GM18519 (cell line): Measurements from ENCODE around the gene TUB.

Experiments
- ATAC-seq: cut with Tn5 transposase; IDR thresholded peaks from one replicate; pipeline ENCODE4 v1.9.1; 2021; ENCODE audit warnings: mild to moderate bottlenecking, moderate library complexity; ENCODE audit not compliant: unreplicated experiment, low FRiP score

The TUB gene, protein sequence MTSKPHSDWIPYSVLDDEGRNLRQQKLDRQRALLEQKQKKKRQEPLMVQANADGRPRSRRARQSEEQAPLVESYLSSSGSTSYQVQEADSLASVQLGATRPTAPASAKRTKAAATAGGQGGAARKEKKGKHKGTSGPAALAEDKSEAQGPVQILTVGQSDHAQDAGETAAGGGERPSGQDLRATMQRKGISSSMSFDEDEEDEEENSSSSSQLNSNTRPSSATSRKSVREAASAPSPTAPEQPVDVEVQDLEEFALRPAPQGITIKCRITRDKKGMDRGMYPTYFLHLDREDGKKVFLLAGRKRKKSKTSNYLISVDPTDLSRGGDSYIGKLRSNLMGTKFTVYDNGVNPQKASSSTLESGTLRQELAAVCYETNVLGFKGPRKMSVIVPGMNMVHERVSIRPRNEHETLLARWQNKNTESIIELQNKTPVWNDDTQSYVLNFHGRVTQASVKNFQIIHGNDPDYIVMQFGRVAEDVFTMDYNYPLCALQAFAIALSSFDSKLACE

DNA sequence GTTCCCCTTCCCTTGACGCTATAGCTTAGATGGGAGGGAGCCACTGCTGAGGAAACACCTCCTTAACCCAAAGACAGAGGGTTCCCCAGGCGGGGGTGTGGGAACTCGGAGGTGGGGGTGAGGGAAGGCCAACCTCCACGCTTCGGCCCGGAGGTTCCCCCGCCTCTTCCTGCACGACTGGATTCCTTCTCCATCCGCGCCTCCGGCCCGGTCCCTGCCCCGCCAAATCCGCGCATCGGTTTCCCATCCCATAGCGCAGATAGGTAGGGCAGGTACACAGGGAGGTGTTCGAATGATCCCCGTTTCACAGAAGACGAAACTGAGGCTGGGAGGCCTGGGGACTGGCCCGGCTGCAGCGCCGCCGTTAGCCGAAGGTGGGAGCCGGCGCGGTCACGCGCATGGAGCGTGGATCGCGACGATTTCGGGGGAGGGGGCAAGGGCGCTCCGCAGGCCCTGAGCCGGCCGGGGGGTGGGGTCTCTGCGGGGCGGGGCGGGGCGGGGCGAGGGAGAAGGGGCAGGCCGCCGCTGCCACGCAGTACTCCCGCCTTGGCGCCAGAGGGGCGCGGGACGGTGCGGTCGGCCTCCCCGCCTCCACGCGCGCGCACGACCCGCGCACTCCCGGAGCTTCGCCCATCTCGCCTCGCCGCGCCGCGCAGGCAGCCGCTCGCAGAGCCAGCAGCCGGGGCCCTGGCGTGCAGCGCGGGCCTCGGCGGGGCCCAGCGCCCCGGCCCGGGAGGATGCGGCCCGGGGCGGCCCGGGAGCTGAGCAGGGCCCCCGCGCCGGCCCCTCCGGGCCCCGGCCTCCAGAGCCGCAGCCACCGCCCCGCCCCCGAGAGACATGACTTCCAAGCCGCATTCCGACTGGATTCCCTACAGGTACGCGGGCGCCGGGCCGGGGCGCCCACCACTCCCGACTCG, at the start of gene TUB:
Gene TUB, plus strand, starts transcription at position 538 of the 917 bp plus-strand sequence. Its CDS starts 300 bp downstream, at position 838.
- ATAC-seq: no peak

DNA sequence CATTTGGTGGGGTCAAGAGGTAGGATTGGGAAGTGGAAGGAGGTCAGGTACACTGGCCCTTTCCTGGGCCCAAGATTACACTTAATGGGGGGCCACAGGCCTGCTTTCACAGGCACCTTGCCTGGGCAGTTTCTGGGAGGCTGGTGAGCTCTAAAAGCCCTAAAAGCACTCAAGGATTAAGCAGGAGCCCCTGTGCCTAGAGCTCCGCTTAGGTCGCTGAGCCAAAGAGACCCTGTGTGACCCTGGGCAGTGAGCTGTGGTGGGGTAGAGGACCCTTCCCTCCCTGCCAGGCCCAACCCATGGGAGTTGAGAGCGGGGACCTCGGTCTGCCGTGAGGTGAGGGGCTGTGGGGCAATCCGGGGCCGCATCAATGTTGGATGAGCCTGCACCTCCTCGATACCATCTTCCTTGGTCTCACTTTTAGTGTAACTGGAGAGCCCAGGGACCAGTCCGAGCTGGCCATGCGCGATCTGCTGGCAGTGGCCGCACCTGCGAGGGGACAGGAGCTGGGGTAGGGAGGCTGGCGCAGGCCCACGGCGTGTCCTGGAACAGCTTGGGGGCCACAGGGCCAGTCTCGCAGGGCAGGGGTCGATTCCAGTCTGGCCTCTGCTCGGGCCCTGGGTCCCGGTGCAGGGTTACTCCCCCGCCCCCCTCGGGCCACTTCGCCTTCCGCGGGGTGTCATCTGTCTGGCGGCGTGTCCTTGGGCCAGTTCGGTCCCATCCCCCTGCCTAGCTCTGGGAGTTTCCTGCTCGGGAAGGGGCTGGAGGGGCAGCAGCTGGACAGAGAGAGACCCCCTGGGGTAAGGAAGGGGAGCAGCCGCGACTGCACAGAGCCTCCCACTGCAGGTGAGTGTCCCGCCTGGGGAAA, 49.5 kb upstream of the TUB start:
- no peak for ATAC-seq

DNA sequence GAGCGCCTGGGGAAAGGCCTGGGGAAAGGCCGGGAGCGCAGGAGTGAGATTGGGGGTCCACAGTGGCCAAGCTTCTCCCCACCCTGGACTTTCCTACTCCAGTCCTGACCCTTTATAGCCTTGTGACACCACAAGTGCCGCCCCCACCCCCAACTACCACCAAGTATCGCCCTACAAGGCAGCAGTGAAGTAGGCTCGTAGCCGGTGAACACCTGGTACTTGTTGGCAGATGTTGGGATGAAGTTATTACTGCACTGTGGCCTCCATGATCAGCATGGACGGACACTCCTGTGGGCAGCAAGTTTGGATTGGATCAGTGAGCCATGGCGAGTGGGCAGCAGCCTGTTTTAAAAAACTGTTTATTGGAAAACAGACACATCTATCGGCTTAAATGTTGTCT, 48.9 kb upstream of the TUB start:
- no peak for ATAC-seq

DNA sequence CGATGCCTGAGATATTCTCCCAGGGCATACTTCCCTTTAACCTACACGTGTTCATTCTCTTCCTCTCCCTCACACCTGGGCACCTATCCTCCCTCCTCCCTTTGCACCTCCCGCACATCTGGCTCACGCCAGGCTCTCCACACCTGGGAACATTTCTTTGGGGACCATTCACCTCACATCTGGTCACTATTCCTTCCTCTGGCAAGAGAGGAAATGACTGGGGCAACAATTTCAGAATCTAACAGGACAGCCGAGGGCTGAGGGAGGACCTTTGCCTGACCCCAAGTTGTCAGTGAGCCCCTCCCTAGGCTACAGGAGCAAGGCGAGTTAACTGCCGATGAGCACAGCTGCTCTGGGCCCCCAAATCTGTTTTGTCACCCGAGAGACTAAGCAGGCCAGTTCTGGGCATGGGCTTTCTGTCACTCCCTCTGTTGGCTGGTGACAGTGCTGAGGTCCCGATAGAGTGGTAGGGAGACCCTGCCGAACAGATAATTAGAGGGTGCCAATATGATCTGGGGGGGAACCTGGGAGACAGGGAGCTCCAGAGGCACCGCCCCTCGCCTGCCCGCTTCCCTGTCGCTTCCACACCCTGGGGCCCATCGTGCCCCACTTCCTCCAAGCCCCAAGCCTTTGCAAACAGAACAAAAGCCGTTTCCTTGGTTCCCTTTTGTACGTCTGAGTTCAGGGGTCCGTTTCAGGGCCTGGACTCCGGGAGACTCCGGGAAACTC, 48.3 kb upstream of the TUB start:
- no peak for ATAC-seq

DNA sequence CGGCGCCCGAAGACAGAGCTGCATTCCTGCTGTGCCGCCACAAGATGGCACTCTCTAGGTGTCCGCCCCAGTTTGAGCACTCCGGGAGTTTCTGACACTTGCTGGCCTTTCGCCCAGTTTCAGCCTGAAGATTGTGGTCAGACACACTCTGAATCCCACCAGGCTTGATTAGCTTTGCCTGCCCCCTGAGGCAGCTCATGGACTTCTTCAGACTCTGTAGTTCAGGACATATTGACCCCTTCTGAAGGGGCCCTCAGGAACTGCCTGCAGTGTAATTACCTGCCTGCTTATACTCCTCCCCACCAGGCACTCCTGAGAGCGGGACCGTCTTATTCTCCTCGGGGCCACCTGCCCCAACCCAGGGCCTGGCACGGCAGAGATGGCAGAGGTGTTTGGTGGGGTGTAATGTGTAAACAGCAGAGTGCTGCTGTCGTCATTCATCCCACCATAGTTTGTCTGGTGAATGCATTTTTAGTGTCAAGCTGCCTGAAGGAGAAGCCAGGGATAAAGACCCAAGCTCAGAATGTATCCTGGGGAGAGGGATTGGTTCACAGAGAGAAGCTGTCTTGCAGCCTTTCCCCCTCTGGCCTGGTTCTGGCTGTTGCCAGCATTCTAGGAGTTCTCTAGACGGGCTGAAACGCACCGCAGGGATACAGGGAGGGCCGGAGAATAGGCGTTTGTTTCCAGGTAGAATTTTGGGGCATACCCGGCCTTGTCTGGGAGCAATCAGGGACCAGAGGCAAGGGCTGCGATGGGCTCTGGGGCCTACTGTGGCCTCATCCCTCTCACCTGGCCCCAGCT, 47.5 kb upstream of the TUB start:
- no peak for ATAC-seq

DNA sequence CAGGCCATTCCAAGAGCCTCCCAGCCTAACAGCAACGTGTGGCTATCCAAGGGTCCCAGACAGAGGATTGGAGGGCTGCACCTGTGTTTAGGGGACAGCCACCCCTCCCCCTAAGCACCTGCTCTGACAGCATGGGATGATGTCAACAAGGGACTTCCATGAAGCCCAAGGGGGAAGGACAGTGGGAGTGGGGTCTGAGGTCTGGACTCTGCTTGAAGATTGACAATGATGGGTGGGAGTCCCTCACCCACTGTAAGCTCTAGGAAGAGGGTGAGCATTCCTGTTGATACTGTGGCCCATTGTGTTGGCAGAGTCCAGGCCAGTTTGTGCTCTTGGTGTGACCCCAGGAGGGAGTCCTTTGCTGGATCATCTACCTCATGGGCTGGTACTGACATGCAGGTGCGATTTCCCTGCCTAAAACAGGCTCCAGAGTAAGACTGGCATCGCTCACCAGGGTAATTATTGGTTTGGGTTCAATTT, 46.9 kb upstream of the TUB start:
- no peak for ATAC-seq

DNA sequence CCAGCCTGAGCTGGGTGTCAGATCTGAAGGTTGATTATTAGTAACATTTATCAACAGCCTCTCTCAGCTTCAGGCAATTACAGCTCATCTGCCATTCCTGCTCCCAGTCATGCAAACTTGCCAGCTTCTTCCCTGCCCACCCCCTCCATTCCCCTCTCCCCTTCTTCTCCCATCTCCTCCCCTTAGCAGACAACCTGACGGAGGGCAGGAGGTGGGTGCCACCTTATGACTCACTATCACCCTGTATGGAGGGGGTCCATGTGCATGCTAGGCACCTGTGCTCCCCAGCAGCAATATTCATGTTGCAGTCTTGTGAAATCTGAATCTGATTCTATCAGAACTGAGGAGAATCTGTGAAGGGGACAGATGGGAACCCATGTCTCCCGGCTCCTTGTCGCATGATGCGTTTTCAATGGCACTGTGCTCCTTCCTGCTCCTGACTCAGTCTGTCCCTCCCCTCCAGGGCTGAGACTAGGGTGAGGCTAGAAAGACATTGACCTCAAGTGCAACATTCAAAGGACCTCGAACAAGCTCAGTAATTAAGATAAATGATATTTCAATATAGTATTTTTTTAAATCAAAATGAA, 46.3 kb upstream of the TUB start:
- ATAC-seq: no peak

DNA sequence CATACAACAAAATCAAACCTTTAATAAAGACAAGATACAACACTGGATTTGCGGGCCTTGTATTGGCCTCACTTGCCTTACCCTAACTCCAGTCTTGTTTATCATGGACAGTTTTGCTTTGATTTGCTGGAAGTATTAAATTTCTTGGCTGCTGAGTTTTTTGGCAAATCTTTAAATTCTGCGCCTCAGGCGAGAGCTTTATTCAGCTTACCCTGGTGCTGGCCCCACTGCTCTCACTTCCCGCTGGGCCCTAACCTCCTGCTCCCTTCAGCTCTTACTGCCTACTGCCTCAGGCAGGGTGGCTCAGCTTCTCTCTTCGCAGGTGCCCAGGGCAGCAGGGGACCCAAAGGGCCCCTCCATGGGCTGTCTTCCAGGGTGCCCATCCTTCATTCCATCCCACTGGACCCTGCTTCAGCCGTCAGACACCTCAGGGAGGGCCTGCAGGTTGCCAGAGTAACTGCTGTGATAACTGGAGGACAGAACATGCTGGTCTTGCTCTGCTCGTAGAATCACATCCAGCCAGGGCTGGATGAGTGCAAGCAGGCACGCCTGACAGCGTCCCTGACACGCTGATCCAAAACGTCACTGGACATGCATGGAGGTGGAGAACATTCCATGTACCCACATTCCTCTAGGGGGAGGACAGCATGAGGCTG, 45.7 kb upstream of the TUB start:
- ATAC-seq: no peak

DNA sequence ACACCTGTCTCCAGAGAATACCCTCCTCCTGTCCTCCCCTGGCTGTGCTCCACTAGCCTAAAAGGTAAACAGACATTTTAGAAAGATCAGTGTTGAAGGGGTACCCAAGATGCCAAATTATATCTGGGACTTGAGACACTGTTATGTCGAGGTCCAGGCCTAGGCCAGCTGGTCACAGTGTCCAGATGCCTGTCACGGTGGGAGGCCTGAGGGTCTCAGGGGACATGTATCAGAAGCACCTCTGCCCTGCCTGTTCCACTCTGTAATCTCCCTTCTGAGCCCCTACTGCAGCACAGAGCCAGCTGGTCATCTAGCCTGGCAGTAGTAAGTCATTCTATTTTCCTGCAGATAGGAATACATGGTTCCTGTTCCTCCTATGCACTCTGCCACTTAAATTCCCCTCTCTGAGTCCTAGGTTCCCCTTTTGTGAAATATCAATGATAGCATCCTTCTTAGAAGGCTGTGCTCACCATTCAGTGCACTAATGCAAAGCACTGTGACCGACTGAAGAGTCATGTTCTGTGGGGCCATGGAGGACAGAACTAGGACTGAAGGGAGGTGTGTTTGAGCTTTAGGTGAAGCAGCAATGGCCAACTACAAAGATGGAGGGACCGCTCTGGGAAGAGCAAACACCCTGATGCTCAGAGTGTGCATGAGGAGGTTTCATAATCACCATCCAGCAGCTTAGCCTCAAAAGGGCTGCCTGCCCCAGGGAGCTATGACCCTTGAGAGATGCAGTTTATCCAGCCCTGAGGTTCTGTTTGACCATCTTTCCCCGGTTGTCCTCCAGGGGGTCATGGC, 44.8 kb upstream of the TUB start:
- ATAC-seq: no peak

DNA sequence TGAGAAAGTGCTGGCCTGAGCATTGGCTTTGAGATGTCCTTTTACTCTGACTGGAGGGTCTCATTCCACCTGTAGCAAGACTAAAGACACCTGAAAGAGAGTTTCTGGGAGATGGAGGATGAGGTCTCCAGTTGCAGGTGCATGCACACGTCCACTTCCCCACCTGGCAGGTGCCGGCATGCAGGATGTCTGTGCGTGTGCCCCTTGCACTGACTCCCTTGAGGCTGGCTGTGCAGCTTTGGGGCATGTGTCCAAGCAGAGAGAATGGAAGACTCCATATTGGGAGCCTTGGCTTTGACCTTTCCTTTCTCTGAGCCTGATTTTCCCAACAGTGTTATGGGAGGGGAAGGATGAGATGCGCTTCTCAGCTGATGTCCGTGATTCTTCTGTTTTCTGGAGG, 44.0 kb upstream of the TUB start:
- ATAC-seq: no peak

DNA sequence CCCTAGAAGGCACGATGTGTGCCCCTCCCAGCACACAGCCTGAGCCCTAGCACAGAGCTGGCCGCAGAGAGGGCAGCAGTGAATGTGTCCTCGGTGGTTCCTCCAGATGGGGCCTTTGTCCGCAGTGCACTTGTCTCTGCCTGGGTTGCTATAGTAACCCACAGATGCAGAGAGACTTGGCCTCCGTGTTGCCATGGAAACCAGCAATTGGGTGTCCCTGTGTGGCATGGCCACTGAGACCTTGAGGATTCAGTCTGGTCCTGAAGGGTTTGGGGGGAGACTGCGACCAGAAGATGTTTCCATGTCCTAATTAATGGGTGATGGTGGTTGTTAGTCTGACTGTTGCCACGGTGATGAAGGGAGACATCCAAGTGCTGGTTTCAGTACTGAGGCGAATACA, 42.6 kb upstream of the TUB start:
- ATAC-seq: no peak

DNA sequence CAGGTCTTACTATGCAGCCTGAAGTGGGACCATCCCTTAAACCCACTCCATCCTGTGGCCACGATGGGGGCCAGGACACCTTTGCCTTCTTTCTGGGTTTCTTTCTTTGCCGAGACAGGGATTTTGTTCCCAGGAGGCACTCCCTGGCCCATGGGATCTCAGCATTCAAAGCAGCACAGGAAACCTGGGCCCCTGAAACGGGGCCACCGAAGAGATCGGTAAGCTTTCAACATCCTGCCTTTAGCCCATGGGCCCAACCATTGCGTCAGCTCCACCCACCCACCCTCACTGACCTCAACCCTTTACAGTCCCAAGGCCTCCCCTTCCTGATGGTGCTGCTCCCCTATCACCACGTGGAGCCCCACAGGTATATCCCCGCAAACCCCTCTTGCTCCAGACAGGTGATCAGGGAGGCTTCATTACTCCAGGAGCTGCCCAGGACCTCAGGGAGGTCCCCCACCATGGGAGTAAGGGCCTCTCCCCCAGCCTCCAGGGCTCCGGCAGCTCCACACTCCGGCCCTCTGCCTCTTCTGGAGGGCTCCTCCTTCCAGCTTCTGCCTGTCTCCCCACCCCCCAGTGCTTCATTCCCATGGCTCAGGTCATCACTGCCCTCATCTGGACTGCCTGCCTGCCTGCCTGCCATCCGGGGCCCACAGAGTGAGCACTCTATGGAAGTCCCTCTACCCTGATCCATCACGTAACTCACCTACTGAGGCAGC, 42.0 kb upstream of the TUB start:
- ATAC-seq: no peak

DNA sequence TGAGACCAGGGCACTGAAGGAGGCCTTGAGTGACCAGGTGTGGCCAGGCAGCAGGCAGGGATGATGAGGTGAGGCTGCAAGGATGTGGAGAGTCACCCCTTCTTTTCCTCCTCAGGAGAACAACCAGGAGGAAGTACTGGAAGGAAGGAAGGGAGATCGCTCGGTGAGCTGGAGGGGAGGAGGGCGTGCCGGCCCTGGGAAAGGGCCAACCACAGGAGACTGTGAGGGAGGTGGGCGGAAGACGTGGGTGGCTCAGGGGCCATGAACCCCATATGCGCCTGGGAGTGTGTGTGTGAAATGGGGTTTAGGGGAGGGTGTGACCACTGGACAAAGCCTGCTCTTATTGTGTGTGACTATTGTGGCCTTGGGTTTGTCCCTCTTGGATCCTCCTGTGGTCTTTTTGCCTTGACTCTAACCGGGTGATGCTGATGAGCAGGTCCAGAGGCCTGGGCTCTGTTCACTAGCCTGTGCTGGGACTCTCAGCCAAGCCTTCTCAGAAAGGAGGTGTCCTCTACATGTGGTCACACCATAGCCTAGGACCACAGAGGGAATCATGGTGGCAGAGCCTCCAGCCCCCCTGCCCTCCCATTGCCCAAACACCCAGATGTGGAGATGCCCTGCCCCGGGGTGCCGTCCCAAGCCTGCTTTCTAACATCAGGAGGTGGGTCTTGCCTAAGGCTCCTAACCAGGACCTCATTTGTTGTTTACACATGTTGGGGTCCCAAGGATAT, 41.3 kb upstream of the TUB start:
- ATAC-seq: no peak

DNA sequence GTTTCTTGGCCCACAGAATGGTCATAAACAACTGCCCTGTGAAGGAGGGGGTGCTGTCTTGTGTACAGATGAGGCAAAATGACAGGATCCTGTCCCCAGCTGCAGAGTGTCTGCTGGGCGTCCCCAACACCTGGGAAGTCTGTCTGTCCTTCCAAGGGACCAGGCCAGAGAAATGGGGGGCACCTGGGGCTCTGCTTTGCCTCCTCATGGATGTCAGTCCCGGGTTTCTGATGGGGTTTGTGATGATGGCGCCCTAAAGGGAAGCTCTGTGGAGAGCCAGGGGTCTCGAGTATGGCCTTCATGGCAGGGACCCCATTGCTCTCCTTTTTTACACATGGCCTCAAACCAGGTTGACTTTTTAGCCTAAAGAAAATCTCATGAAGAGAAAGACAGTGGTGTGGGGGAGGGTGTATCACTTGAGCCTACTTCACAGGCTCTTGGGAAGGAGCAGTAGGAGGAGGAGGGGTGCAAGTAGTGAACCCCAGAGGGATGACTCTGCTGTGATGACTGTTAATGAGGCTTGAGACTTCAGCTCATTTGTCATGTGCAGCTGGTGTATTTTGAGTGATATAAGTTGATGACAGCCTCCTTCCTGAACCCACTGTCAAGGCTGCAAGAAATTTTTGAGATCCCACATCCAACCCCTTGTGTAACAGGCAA, 40.6 kb upstream of the TUB start:
- no peak for ATAC-seq

DNA sequence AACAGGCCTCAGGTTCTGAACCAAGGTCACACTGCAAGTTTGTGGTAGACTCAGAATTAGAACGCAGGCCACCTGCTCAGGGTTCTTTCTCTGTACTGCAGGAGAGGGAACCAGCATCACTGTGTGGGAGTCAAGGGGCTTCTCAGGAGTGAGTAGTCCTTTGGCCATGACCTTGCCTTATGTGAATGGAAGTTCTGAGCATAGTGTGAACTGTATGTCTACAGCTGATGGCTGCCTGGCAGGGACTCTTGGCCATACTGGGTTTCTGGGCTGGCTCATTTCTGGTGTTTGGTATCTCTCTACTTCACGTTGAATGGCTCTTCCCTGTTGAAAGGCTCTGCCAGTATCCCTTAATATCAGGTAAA, 40.1 kb upstream of the TUB start:
- ATAC-seq: no peak
